Placental epithelial cell (primary cell): ENCODE results near the gene NDN. TPM values are rescaled to one million over a fixed set of nuclear protein-coding genes. Genes with fewer than 3 reads are reported as not detected.

Source experiments
- total RNA-seq: library from RNA; depleted of rRNA; stranded (reverse); fragments of >200 nt; gene quantifications from 2 replicates; pipeline ENCODE4 v1.2.3, GENCODE V29; 2012

The NDN gene
- 30.2 and 42.9 TPM in 2 replicates for total RNA-seq

GRCh38 chr15:23687143-23687470 is at the start of gene NDN:
TSS of gene NDN (minus strand) at chr15:23687305. CDS start at chr15:23687217, 88 bp downstream.

GRCh38 chr15:23647421-23648370 is 39.4 kb downstream of the NDN start, which contains the start of gene MAGEL2:
TSS of gene MAGEL2 (minus strand) at chr15:23647867. CDS start at chr15:23647742, 125 bp downstream.

Other genes starting within 250 kb of the NDN start
- not detected in 2 replicates for gene GOLGA6L2, start 240.1 kb downstream of the NDN start, total RNA-seq
- gene MKRN3, start 121.6 kb downstream of the NDN start, total RNA-seq: 0.11 and 1.6 TPM in 2 replicates
- gene MAGEL2, start 39.4 kb downstream of the NDN start, total RNA-seq: 0.11 and 0.39 TPM in 2 replicates